Upper lobe of left lung (tissue), 6 donors: ENCODE measurements around the gene RNF5. TPM values are rescaled to one million over a fixed set of nuclear protein-coding genes. Genes with fewer than 3 reads are reported as not detected.

Experiments used
- ATAC-seq, 2 donors: fragments of 200-7000 bp; cut with Tn5 transposase; one replicate each; pipeline ENCODE4 v1.9.1; 2022; ENCODE audit warnings: mild to moderate bottlenecking in 2 of 2, moderate library complexity in 2 of 2; ENCODE audit not compliant: low FRiP score in 2 of 2
- DNase-seq, 2 donors: peaks; one replicate each; pipeline ENCODE4 v3.0.0-alpha.2; 2019 to 2020
- H3K27ac ChIP-seq, 4 donors: fragments of 200-600 bp; sonication (generic); one replicate each; pipeline ENCODE4 v1.5.1; 2016 to 2019
- H3K27me3 ChIP-seq, 4 donors: fragments of 200-600 bp; sonication (generic); one replicate each; pipeline ENCODE4 v1.5.1; 2017 to 2019
- H3K36me3 ChIP-seq, 4 donors: fragments of 200-600 bp; sonication (generic); one replicate each; pipeline ENCODE4 v1.5.1; 2016 to 2019
- H3K4me1 ChIP-seq, 4 donors: fragments of 200-600 bp; sonication (generic); one replicate each; pipeline ENCODE4 v1.5.1; 2018 to 2019
- H3K4me3 ChIP-seq, 4 donors: fragments of 200-600 bp; sonication (generic); one replicate each; pipeline ENCODE4 v1.5.1; 2017 to 2019; ENCODE audit warnings: mild to moderate bottlenecking in 2 of 4, moderate library complexity in 1 of 4
- H3K9me3 ChIP-seq, 4 donors: fragments of 200-600 bp; sonication (generic); one replicate each; pipeline ENCODE4 v1.5.1; 2018 to 2019
- EP300 ChIP-seq, 4 donors: sonication (generic); formaldehyde crosslinking; IDR thresholded peaks; one replicate each; pipeline ENCODE4 v1.5.1; 2017; ENCODE audit warnings: antibody characterized with exemption in 4 of 4, control low read depth in 2 of 4
- POLR2A ChIP-seq, 4 donors: fragments of 450-650 bp; IDR thresholded peaks; one replicate each; pipeline ENCODE4 v1.5.1; 2016 to 2017; ENCODE audit warnings: antibody characterized with exemption in 4 of 4, mild to moderate bottlenecking in 2 of 4
- POLR2AphosphoS5 ChIP-seq, 2 donors: sonication (generic); formaldehyde crosslinking; IDR thresholded peaks; one replicate each; pipeline ENCODE4 v1.5.1; 2017; ENCODE audit warnings: antibody characterized with exemption in 2 of 2
- WGBS, 2 donors: methylation state at CpG; one replicate each; pipeline ENCODE4 v1.1.5; 2017 to 2018; 5-methylcytosine and 5-hydroxymethylcytosine counted together
- total RNA-seq, 6 donors: library from RNA; depleted of rRNA in 4 of 6; stranded (reverse); fragments of >200 nt in 4 of 6; gene quantifications; one replicate each; pipeline versions ENCODE4 v1.1.0 to v1.2.1, GENCODE V29; 2016 to 2021
- TF ChIP-seq, protein P1 (sequence below), 6 experiments: fragments of 450-650 bp in 4 of 6; fragments of 200-600 bp in 2 of 6; sonication (generic) in 2 of 6; IDR thresholded peaks; one replicate each; pipeline ENCODE4 v1.5.1; 2016 to 2019; ENCODE audit warnings: antibody characterized with exemption in 6 of 6
- donor health status: DM: no; HTN: no; CAD: no; lungs with moderate emphysema.
- donor health status: DM: no; HTN: yes; CAD: no; lungs with severe emphysema.

RNF5 gene
- total RNA-seq, 6 donors from 2014 or later: 23.0 to 73.6 (median 59.1) TPM

DNA sequence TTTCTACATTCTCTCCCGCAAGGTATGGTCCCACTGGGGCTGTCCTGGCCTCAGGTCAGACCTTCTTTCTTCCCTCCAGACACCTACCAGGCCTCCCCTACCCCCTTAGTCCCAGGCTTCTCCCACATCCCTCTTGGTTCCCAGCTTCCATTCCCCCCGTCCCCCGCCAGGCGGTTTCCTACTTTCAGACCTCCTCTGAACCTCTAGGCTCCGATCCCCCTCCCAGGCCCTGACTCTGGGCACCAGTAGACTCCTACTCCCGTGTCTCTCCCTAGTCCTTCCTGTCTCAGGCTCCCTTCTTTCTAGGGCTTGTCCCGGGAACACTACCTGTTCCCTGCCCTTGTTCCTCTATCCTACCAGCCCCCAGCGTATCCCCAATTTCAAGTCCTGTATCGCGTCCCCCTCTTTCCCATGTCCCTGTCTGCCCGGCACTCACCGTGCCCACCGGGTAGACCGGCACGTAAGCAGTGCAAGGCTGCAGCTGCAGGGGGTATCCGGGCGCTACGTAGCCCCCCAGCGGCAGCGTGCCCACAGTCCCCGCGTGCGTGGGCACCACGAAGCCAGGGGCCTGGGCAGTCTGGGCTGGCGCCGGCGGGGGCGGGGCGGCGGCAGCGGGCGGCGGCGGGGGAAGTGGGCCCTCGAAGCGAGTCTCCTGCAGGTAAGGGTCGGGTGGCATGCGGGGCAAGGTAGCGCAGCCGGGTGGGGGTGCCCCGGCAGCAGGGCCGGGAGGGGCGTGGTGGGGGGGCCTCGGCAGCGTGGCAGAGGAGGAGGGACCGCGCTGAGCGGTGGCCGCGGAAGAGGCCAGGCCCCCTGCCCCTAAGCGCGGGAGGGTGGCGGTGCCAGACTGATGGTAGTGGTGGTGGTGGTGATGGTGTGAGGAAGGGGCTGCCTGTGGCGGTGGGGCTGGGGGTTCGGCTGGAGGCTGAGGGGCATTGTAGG lies 28.0 kb upstream of the RNF5 start:
- no peaks in the 10 kb centered on the region for H3K36me3 ChIP-seq
- H3K4me1 ChIP-seq: peaks cover 29 to 57% (median 33%) of the 10 kb centered on the region in 4 donors
- H3K27me3 ChIP-seq: peaks cover 0 to 35% (median 14%) of the 10 kb centered on the region in 4 donors
- no peak overlapping the region for H3K4me3 ChIP-seq
- ATAC-seq (no peak), DNase-seq (peak in 1 of 2 donors; percentile 86)
- H3K9me3 ChIP-seq: no peaks in the 10 kb centered on the region
- TF ChIP-seq EP300 (IDR thresholded peaks at IDR 0.05) (no peak), POLR2A (IDR thresholded peaks at IDR 0.05) (no peak), POLR2AphosphoS5 (IDR thresholded peaks at IDR 0.05) (no peak)
- TF ChIP-seq, protein P1, sequence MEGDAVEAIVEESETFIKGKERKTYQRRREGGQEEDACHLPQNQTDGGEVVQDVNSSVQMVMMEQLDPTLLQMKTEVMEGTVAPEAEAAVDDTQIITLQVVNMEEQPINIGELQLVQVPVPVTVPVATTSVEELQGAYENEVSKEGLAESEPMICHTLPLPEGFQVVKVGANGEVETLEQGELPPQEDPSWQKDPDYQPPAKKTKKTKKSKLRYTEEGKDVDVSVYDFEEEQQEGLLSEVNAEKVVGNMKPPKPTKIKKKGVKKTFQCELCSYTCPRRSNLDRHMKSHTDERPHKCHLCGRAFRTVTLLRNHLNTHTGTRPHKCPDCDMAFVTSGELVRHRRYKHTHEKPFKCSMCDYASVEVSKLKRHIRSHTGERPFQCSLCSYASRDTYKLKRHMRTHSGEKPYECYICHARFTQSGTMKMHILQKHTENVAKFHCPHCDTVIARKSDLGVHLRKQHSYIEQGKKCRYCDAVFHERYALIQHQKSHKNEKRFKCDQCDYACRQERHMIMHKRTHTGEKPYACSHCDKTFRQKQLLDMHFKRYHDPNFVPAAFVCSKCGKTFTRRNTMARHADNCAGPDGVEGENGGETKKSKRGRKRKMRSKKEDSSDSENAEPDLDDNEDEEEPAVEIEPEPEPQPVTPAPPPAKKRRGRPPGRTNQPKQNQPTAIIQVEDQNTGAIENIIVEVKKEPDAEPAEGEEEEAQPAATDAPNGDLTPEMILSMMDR (IDR thresholded peaks at IDR 0.05): no peak
- H3K27ac ChIP-seq: no peak overlapping the region
- WGBS, 2 donors: 62 to 69% methylated on average over 27 to 40 of the region's 55 CpGs

DNA sequence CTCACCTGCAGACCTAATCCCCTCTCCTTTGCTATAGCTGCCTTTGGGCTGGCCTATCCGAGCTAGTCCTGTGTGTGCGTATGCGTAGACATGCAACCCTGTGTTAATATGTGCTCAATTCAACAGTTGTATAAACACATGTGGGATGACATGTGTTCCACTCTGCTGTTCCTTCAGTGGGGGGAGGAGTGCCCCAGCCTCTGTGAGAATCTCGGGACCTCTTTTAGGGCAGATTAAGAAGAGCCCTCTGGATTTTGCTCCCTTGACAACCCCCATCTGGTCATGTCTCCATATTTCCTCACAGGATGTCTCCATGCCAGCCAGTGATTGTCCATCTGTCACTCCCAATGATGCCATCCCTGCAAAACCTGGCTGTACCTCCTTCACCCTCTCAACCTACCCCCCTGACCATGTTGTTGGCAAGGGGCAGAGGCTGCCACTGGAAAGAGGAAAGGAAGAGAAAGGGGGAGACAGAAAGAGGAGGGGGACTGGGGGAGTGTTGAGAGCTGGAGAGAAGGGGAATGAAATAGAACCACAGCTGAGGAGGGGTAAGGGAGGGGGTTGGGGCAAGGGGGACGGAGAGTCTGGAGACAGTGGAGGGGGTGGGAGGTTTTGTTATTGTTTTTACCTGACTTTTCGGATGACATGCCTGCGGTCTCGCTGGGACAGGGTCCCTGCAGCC lies 26.9 kb upstream of the RNF5 start:
- peaks cover 31 to 63% (median 36%) of the 10 kb centered on the region in 4 donors for H3K4me1 ChIP-seq
- H3K9me3 ChIP-seq: no peaks in the 10 kb centered on the region
- ATAC-seq (no peak), DNase-seq (no peak)
- H3K27ac ChIP-seq: peak overlapping the region in 2 of 4 donors; percentile 0 to 86
- peaks cover 0 to 35% (median 14%) of the 10 kb centered on the region in 4 donors for H3K27me3 ChIP-seq
- H3K4me3 ChIP-seq: peak overlapping the region in 3 of 4 donors; percentile 33 to 76 (median 60)
- WGBS, 2 donors: 37 to 46% methylated on average over 7 to 8 of the region's 8 CpGs
- TF ChIP-seq POLR2AphosphoS5 (IDR thresholded peaks at IDR 0.05) (no peak), EP300 (IDR thresholded peaks at IDR 0.05) (no peak), POLR2A (IDR thresholded peaks at IDR 0.05) (no peak)
- TF ChIP-seq, protein P1 (IDR thresholded peaks at IDR 0.05): no peak
- H3K36me3 ChIP-seq: peaks cover 0 to 7% (median 0%) of the 10 kb centered on the region in 4 donors

DNA sequence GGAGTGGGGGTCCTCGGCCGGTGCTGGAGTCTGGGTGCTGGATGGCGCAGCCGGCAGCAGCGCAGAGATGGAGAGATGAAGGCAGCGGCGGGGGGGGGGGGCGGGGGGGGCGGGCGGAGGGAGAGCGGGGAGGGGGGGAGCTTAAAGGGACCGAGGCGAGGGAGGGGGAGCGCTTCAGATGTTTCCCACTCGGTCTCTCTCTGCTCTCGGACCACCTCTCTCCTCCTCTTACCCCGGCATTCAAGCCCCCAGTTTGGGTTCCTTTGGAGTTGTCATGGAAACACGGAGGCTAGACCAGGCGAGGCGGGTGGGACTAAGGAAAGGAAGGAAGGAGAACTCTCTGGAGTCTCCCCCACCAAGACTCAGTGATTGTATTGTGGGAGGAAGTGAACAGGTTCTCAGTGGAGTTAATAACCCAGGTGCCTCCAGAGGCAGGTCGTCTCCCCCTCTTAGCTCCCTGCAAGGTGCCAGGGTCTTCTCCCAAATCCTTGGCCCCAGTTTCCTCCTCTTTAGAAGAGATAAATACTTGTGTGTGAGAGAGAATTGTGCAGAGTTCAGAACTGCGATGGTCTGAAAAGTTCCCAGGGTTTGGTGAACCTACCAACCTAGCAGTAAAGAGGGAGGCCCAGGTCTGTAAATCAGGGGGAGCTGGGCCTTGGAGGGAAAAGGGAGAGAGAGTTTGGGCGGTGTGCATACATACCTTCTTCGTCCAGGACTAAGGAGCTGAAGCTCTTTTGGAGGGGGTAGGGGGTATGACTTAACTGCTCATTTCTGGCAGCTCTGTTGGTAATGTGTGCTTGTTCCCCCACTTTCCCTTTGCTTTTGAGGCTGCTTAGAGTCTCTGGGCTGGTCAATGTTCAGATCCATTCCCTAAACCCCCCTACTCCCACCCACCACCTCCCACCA lies 26.1 kb upstream of the RNF5 start, which contains the start of gene PRRT1:
TSS of gene PRRT1 (minus strand) at position 77 of the 906 bp plus-strand sequence. CDS start 112 bp downstream, outside the sequence.
- peaks cover 31 to 63% (median 36%) of the 10 kb centered on the region in 4 donors for H3K4me1 ChIP-seq
- H3K27ac ChIP-seq: peak within 1 kb of the TSS; percentile 79 to 87 (median 85)
- DNase-seq (peak in 1 of 2 donors; percentile 37), ATAC-seq (no peak)
- H3K9me3 ChIP-seq: no peaks in the 10 kb centered on the region
- H3K27me3 ChIP-seq: peaks cover 0 to 35% (median 14%) of the 10 kb centered on the region in 4 donors
- peaks cover 0 to 15% (median 0%) of the 10 kb centered on the region in 4 donors for H3K36me3 ChIP-seq
- H3K4me3 ChIP-seq: peak within 1 kb of the TSS in 3 of 4 donors; percentile 33 to 76 (median 60)
- TF ChIP-seq, protein P1 (IDR thresholded peaks at IDR 0.05): no peak
- TF ChIP-seq POLR2AphosphoS5 (IDR thresholded peaks at IDR 0.05) (no peak), POLR2A (IDR thresholded peaks at IDR 0.05) (no peak), EP300 (IDR thresholded peaks at IDR 0.05) (no peak)
- WGBS, 2 donors: 12 to 13% methylated on average over 12 to 21 of the region's 24 CpGs
